ENCODE data around the gene CCDC200. TPM values are rescaled to one million over a fixed set of nuclear protein-coding genes. Genes with fewer than 3 reads are reported as not detected.
A peak's percentile ranks its signal among the peaks of the same experiment; 100 is the strongest.
"Not testable (repeated sequence)": the region's sequence is repeated elsewhere in the genome, so short reads cannot be mapped to it uniquely, and the experiment has no call there.

CCDC200 gene
- total RNA-seq, 1 experiment from 2014 or later: not detected

DNA sequence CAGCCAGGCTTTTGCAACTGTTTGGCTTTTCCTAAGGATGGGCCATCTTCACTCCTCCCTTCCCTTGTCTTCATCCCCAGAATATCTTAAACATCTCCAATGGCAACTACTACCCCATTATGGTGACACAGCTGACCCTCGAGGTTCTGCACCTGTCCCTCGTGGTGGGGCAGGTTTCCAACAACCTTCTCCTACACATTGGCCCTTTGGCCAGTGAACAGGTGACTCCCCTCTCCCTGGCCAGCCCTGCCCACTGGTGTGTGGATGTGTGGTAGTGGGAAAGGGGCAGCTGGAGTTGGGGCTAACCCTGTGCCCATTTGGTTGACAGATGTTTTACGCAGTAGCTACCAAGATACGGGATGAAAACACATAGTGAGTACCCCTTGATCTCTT, 12.1 kb downstream of the CCDC200 start:
- no peak for DNase-seq (ENCODE audit: low spot score)

DNA sequence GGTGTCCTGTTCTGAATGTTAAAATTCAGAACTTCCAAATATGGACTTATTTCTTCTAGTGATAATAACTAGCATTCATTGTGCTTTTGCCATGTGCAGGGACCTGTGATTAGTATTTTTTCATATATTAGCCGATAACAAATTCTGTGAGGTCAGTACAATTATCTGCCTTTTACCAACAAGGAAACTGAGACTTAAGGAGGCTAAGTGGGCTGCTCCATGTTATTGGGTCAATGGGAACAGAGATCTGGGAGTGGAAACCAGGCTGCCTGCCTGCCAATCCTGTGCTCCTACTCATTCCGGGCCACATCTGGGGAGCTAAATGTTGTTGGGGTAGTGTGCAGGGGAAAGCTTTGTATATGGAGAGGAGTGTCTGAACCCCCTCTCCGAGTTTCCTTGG, 13.1 kb downstream of the CCDC200 start:
- DNase-seq (ENCODE audit: low spot score): no peak

DNA sequence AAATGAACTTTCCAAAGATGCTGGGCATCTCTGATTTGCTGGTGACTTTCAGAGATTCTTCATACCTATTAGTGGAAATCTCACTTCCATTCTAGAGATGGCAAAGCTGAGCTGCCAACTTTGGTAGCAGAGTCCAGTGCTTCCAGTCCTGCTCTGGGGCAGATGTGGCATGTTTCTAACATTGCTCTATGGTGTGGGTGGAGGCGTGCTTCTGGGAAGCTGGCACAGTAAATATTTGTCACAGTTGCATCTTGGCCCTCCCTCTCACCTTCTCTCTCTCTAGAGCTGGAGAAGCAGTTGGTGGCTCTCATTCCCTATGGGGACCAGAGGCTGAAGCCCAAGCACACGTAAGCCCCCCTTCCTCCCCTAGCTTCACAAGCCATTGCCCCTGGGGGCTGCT, 14.9 kb downstream of the CCDC200 start:
- DNase-seq (ENCODE audit: low spot score): no peak

DNA sequence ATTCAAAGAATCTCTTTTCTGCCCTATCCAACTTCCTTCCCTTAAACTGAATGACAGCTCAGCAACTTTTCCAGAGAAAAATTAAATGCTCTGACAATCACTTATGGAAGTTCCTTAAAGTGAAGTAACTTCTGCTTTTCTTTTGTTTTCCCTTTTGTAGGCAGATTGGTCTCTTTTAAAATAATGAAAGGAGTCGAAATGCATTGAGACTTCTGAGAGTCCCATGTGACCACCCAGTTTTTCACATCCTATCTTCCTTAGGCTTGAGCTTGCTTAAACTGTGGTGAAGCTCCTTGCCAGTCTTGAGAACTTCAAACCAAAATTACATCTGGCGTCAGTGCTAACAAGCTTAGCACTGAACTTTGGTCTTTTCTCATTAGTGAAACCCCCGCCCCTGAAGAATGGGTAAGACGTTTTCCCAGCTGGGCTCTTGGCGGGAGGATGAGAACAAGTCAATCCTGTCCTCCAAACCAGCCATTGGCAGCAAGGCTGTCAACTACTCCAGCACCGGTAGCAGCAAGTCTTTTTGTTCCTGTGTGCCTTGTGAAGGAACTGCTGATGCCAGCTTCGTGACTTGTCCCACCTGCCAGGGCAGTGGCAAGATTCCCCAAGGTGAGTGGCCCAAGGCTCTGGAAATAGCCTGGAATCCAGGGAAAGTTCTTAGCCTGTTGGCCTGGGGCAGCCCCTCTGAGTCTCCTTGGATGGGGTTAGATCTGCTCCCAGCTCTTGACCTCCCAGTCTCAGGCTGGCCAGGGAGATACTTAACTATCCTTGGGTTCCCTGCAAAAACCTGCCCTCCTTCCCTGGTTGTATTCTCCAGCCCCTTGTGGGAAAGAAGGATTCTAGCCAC, 15.6 kb downstream of the CCDC200 start:
- DNase-seq (ENCODE audit: low spot score): no peak

DNA sequence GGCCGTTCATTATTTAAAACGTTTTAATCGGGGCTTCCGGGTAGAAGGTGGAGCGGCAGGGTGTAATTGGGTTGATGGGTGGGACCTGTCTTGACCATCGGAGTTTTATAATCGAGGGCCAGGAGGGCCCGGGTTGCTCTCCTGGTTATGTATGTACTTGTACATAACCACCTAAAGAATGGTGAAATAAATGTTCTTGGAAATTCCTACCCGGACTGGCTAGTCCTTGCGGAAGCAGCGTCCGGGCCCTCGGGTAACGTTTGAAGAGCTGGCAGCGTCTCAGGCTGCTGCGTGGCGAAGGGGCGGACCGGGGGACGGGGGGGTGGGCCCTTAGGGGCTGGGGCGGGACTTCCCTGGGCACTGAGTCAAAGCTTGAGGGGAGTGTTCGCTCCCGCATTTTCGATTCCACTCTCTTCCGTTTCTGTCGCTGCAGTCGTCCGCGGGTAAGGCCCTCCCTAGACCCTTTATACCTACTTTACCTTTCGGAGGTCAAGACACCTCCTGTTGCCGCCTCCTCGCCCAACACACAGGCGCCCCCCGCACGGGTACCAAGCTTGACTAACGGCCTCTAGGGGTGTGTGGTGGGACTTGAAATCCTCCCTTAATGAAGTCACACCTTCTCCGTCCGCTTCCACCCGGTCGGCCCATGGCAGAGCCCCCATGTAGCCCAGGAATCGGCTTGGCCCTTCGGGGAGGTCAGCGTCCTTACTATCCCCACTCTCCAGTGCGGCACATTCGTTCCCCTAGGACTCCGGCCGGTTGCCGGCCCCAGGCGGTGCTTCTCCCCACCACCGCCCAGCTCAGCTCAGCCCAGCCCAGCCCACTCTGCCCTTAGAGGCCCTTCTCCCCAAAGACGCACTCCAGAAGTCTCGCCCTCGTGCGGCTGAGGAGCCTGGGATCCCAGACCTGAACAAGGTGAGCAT, 16.7 kb downstream of the CCDC200 start, which contains the start of gene TMEM106A:
TSS of gene TMEM106A (plus strand) at position 396 of the 923 bp plus-strand sequence. CDS start 1,167 bp downstream, outside the sequence.
- DNase-seq (ENCODE audit: low spot score): peak; percentile 69

DNA sequence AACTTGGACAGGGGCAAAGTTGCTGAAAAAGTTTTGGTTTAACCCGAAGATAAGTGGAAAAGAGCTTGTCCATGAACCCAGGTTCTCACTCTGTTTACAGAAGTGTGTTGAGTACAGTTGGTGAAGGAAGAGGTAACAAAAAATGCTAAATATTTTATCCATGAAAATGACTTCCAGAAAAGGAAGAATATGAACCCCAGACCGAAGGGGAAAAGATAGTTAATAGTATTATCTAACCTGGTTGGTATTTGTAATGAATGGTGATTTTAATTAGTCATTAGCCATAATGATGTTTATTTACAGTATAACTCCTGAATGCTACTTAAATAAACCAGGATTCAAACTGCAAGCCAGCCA, 17.3 kb downstream of the CCDC200 start:
- no peak for DNase-seq (ENCODE audit: low spot score)

DNA sequence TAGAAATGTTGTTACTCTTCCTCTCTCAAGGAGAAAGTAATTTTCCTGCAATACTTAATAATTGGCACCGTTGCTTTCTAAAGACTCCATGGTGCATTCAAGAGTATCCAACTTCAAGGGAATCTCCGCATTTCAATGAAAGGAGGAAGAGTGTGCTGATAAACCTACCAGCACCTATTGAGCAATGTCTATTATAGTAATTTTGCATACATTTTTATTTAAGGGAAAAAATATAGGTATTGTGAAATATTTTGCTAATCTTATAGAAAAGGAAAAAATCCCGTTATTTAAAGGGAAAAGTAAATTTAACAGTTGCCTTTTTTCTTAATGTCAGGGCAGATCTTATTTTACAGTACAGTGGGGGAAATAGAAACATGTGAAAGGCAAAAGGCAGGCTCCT, 17.8 kb downstream of the CCDC200 start:
- DNase-seq (ENCODE audit: low spot score): no peak

DNA sequence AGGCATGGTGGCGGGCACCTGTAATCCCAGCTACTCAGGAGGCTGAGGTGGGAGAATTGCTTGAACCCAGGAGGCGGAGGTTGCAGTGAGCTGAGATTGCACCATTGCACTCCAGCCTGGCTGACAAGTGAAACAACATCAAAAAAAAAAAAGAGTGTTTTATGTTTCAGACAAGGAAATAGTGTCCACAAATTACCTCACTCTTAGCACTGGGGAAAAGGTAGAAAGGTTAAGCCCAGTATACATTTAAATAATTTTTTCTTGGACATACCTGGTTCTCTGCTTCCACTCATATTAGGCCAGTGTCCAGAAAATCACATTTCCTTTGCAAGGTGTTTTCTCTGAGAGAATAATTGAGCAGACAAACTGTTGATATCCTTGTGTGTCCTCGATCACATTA, 25.4 kb downstream of the CCDC200 start:
- DNase-seq (ENCODE audit: low spot score): not testable (repeated sequence)

DNA sequence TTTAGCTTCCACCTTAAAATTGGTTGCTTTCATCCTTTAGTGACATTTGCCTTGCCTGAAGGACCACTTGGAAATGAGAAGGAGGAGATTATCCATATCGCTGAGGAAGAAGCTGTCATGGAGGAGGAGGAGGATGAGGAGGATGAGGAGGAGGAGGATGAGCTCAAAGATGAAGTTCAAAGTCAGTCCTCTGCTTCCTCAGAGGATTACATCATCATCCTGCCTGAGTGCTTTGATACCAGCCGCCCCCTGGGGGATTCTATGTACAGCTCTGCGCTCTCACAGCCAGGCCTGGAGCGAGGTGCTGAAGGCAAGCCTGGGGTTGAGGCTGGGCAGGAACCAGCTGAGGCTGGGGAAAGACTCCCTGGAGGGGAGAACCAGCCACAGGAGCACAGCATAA, 28.3 kb downstream of the CCDC200 start:
- DNase-seq (ENCODE audit: low spot score): no peak

DNA sequence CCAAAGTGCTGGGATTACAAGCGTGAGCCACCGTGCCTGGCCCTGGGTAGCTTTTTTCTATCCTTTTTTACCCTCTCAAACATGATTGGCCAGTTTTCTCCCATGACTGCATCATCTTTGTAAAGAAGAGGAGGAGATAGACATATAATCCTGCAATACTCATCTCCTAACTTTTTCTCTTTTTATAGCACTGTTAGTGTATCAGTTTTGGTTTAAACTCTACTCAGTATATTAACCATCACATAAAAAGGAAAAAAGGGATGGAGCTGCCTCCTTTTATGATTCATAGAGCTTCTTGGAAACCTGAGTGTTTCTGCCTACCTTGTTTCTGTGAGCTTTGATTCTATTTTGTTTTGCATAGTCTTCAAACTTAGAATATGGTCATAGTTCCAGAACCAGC, 28.8 kb downstream of the CCDC200 start:
- DNase-seq (ENCODE audit: low spot score): no peak

DNA sequence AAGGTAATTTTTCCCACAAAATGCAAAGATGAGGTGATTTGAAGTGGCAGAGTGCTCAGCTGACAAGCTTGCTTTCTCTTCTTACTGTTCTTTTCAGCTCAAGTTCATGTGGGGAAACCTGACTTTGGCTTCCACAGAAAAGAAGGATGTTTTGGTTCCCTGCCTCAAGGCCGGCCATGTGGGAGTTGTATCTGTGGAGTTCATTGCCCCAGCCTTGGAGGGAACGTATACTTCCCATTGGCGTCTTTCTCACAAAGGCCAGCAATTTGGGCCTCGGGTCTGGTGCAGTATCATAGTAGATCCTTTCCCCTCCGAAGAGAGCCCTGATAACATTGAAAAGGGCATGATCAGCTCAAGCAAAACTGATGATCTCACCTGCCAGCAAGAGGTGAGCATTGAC, 35.2 kb downstream of the CCDC200 start:
- DNase-seq (ENCODE audit: low spot score): no peak

DNA sequence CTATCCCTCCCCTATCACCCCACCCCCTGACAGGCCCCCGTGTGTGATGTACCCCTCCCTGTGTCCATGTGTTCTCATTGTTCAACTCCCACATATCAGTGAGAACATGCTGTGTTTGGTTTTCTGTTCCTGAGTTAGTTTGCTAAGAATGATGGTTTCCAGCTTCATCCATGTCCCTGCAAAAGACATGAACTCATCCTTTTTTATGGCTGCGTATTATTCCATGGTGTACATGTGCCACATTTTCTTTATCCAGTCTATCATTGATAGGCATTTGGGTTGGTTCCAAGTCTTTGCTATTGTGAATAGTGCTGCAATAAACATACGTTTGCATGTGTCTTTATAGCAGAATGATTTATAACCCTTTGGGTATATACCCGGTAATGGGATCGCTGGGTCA, 41.8 kb downstream of the CCDC200 start:
- not testable (repeated sequence) for DNase-seq (ENCODE audit: low spot score)

DNA sequence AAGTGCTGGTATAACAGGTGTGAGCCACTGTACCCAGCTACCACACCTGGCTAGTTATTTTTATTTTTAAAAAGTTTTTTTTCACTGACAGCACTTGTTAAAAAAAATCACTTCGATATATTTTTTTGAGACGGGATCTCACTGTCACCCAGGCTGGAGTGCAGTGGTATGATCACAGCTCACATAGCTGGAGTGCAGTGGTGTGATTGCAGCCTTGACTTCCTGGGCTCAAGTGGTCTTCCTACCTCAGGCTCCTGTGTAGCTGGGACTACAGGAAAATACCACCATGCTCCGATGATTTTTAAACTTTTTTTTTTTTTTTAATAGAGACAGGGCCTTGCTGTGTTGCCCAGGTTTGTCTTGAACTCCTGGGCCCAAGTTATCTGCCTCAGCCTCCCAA, 44.5 kb downstream of the CCDC200 start:
- no peak for DNase-seq (ENCODE audit: low spot score)

DNA sequence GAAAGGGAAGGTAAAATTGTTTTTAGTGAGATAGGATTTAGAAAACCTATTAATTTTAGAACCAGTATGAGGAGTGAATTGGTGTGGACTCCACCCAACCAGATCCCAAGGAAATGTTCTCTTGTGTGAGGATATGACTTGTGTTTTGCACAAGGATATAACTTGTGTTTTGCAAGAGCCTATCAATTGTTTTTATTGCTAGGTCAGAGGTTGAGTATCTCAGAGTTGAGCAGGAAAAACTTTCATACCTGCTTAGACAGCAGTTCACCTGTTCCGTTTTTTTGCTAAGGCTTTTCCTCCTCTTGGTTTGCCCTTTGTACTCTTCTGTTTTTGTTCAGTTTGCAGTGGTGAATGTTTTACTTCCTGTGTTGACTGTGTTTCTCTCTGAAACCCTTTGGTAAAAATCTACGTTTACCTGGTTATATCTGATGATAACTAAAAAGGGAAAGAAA, 52.3 kb downstream of the CCDC200 start:
- DNase-seq (ENCODE audit: low spot score): no peak

DNA sequence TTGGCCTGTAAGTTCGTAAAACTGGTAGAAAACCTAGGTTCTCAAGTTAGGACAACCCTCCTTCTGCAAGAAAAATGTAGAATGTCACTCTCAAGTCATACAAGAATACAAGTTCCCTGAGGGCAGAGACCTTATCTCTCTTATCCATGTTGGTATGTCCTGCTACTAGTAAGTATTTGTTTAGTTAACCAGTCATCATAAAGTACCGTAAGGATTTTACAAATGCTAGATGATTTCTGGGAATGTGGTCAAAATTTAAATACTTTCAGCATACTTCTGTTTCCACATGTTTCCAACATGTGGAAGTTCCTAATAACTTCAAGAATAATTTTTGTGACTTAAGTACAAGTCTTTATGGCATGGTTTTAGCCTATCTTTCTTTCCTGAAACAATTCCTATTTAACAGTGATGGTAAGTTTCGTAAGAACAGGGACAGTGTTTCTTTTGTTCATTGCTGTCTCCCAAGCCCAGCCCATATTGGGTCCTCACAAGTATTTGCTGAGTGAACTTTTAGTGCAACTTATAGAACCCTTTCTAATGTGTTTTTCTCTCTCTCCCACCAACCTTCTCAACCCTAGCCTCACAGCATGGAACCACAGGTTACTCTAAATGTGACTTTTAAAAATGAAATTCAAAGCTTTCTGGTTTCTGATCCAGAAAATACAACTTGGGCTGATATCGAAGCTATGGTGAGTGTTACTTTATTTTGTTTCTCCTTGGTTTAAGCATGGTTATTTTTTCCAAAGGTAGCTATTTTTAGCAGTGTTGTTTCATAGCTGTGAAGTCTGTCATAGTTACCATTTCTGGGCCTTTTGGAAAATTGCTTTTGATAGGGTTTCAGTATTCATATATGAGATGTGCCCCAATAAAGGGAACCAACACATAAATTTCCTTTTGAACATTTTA, 53.0 kb downstream of the CCDC200 start:
- no peak for DNase-seq (ENCODE audit: low spot score)

DNA sequence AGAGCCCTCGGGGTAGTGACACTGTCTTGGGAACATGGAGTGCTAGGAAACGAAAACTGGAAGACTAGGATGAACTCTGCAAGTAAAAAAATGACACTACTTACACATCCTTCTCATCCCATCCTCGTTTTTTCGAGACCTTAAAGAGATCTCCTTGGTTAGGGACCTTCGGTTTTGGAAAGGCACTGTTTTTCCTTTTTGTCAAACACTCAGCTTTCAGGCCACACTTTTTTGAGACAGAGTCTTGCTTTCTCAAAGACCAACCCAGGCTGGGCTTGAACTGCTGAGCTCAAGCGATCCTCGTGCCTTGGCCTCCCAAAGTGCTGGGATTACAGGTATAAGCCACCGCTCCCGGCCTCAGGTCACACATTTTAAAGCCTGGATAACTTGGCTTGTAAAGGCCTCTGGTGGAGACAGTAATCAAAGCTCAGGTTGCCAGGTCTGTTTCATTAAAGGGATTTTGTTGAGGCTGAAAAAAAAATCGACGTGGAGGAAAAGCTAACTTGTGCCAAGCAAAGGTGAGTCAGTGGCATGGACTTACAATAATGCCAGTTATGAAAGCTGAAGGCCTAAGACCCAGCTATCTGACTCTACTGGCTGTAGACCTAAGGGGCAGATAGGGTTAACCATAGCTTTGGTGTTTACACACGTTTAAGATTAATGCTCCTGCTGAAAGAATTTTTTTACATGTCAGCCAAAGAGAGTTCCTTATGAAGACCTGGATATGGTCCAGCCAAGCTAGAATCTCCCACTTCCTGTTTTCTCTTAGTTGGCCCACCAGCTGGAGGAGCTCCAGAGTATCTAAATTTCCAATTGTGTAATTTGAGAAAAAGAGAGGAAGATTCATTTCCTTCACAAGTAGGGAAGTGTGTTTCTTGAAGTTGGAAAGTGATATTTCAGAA, 56.6 kb downstream of the CCDC200 start:
- DNase-seq (ENCODE audit: low spot score): peak; percentile 85
